KMS-11 (cell line): ENCODE data around the gene NOL9.
A peak's percentile ranks its signal among the peaks of the same experiment; 100 is the strongest.

Source experiments
- H2AFZ ChIP-seq: fragments of 200-600 bp; sonication (generic); 2 replicates; pipeline ENCODE4 v1.6.1; 2016; ENCODE audit warnings: antibody characterized with exemption, mixed run types, low read depth
- H3K27ac ChIP-seq: fragments of 200-600 bp; sonication (generic); 2 replicates; pipeline ENCODE4 v1.6.1; 2016; ENCODE audit warnings: mild to moderate bottlenecking, mixed run types
- H3K27me3 ChIP-seq: fragments of 200-600 bp; sonication (generic); 2 replicates; pipeline ENCODE4 v1.6.1; 2017; ENCODE audit warnings: mild to moderate bottlenecking, low read depth, mixed run types, moderate library complexity; ENCODE audit not compliant: insufficient read depth
- H3K36me3 ChIP-seq: fragments of 200-600 bp; sonication (generic); 2 replicates; pipeline ENCODE4 v1.6.1; 2017; ENCODE audit warnings: mild to moderate bottlenecking, mixed run types; ENCODE audit not compliant: insufficient read depth
- H3K4me1 ChIP-seq: fragments of 200-600 bp; sonication (generic); 2 replicates; pipeline ENCODE4 v1.6.1; 2016; ENCODE audit warnings: mild to moderate bottlenecking, low read depth, mixed run types; ENCODE audit not compliant: poor library complexity, severe bottlenecking
- H3K4me2 ChIP-seq: fragments of 200-600 bp; sonication (generic); 2 replicates; pipeline ENCODE4 v1.7.0; 2016; ENCODE audit warnings: mild to moderate bottlenecking, mixed run types
- H3K4me3 ChIP-seq: fragments of 200-600 bp; sonication (generic); IDR thresholded peaks from 2 replicates; pipeline ENCODE4 v1.6.1; 2017; ENCODE audit warnings: low read depth, low read length, mixed read lengths; ENCODE audit not compliant: insufficient read depth
- H3K79me2 ChIP-seq: fragments of 200-600 bp; sonication (generic); 2 replicates; pipeline ENCODE4 v1.6.1; 2016; ENCODE audit warnings: low read depth, mixed run types; ENCODE audit not compliant: insufficient read depth
- H3K9ac ChIP-seq: fragments of 200-600 bp; sonication (generic); 2 replicates; pipeline ENCODE4 v1.6.1; 2016; ENCODE audit warnings: mild to moderate bottlenecking, mixed run types
- H4K20me1 ChIP-seq: fragments of 200-600 bp; sonication (generic); 2 replicates; pipeline ENCODE4 v1.6.1; 2016; ENCODE audit warnings: mild to moderate bottlenecking, mixed run types; ENCODE audit not compliant: insufficient read depth
- CTCF ChIP-seq: fragments of 200-600 bp; sonication (generic); conservative IDR thresholded peaks from 2 replicates; pipeline ENCODE4 v1.6.1; 2017; ENCODE audit warnings: low read depth, mild to moderate bottlenecking, antibody characterized with exemption, low read length, moderate library complexity, mixed read lengths

NOL9 gene

DNA sequence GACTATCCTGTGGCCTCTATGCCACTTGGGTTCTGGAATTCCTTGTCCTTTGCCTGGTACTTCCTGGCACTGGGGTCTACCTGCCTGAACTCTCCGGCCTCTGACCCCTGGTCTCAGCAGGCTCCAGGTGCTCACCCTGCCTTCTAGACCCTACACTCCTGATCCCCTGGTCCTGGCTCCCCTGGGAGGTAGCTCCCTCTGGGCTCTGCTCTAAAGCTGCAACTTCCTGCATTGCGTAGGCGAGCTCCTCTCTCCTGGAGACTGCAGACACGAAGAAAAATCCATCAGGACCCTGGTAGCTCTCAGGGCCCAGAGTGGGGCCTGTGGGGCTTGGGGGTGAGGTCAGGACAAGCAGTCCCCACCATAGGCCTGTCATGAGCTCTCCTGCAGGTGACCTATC is 55.0 kb downstream of the NOL9 start:
- Histone ChIP-seq H2AFZ (no peak overlapping the region), H3K27me3 (peaks cover 38% of the 10 kb centered on the region), H3K36me3 (no peaks in the 10 kb centered on the region), H3K9ac (no peak overlapping the region), H3K4me2 (no peak overlapping the region), H3K4me1 (peaks cover 4% of the 10 kb centered on the region), H3K79me2 (no peaks in the 10 kb centered on the region), H3K27ac (no peak overlapping the region), H4K20me1 (no peaks in the 10 kb centered on the region), H3K4me3 (no peak overlapping the region)
- TF ChIP-seq CTCF = no peak

- H3K9ac ChIP-seq = no peak overlapping the region
- H2AFZ ChIP-seq = no peak overlapping the region
- no peaks in the 10 kb centered on the region for H3K79me2 ChIP-seq
- H4K20me1 ChIP-seq = no peaks in the 10 kb centered on the region
- peaks cover 4% of the 10 kb centered on the region for H3K4me1 ChIP-seq
- H3K27ac ChIP-seq = no peak overlapping the region
- no peaks in the 10 kb centered on the region for H3K36me3 ChIP-seq
- no peak overlapping the region for H3K4me3 ChIP-seq
- peak overlapping the region; percentile 91 for H3K4me2 ChIP-seq
- TF ChIP-seq CTCF = no peak
- peaks cover 34% of the 10 kb centered on the region for H3K27me3 ChIP-seq
Measured at GRCh38 chr1:6498576-6499111, 55.7 kb downstream of the NOL9 start.

DNA sequence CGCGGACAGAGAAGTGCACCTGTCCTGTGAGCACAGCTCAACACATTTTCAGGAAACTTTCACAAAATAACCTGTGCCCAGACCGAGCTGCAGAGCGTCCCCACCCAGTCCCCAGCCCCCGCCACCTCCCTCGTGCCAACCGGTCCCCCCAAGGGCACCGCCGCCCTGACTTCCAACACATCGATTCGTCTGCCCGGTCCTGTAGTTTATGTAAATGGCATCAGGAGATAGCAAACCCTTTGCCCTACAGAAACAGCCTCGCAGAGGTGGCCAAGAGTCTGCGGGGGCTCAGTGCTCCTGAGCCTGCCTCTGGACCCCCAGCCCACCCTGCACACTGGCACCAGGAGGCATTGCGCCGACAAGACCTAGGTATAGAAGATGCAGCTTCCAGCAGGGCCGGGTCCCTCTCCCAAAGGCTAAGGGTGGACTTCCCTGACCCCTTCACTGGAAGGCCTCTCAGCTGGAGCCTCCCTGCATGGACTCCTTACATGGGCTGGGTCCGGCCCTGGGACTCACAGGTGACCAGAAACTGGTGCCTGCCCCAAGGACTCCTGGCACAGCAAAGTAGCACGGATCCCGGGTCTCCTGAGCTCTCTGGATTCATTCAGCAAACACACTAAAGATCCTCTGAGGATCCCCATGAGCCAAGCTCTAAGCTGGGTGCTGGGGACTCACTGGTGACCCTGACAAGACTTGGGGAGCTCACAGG is 56.3 kb downstream of the NOL9 start:
- Histone ChIP-seq H2AFZ (peak overlapping the region; percentile 86), H3K4me3 (peak overlapping the region; percentile 78), H3K27me3 (peaks cover 31% of the 10 kb centered on the region), H4K20me1 (no peaks in the 10 kb centered on the region), H3K4me1 (peaks cover 4% of the 10 kb centered on the region), H3K9ac (no peak overlapping the region), H3K27ac (no peak overlapping the region), H3K36me3 (no peaks in the 10 kb centered on the region), H3K79me2 (no peaks in the 10 kb centered on the region), H3K4me2 (peak overlapping the region; percentile 91)
- TF ChIP-seq CTCF = no peak

DNA sequence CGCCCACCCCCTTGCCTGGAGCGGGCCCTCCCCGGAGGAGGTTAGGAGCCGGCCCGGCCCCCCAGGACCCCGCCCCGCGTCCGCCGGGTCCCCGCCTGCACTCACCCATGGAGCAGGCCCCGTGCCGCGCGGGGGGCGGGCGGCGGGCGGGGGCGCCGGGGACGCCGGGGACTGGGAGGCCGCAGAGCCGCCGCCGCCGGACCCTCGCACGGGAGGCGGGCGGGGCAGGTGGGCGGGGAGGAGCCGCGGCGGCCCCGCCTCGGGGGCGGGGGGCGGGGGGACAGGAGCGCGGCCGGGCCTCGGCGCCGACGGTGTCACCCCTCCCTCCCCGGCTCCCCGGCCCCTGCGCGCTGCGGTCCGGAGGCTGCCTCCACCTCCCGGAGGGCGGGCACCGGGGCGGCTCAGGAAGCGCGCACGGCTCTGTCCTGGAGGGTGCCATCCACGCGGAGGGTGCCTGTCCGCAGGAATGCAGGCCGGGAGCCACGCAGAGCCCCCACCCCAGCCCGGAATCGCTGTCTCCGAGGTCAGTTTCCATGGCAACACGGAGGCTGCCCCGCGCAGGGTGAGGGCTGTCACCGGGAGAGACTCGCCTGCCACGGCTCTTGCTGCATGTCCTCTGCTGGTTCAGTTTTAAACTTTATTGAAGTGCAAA is 57.0 kb downstream of the NOL9 start:
- Histone ChIP-seq H3K36me3 (no peaks in the 10 kb centered on the region), H4K20me1 (no peaks in the 10 kb centered on the region), H3K4me2 (peak overlapping the region; percentile 91), H3K27ac (no peak overlapping the region), H3K27me3 (peaks cover 28% of the 10 kb centered on the region), H3K4me1 (peaks cover 4% of the 10 kb centered on the region), H3K79me2 (no peaks in the 10 kb centered on the region), H3K4me3 (peak overlapping the region; percentile 78), H2AFZ (peak overlapping the region; percentile 86), H3K9ac (no peak overlapping the region)
- no peak for TF ChIP-seq CTCF
